WTC11 (cell line): ENCODE measurements around the gene ASB13. TPM values are rescaled to one million over a fixed set of nuclear protein-coding genes. Genes with fewer than 3 reads are reported as not detected.

Experiments used
- ATAC-seq: fragments of 200-7000 bp; cut with Tn5 transposase; 2 replicates; pipeline ENCODE4 v1.10.0; 2021; ENCODE audit warnings: mild to moderate bottlenecking, moderate library complexity
- CTCF ChIA-PET: fragments of 300-600 bp; sonication (Branson Sonifier 250); formaldehyde crosslinking; loops from one replicate; lab custom pipeline; 2021; ENCODE audit warnings: antibody characterized with exemption; lab: Charles Lee
- POLR2A ChIA-PET: fragments of 350-600 bp; sonication (Branson Sonifier 250); formaldehyde crosslinking; loops from one replicate; lab custom pipeline; 2021; ENCODE audit warnings: antibody characterized with exemption; lab: Charles Lee
- DNase-seq: peaks from one replicate; pipeline ENCODE4 v3.0.0; 2021; ENCODE audit warnings: low spot score
- H3K27ac Mint-ChIP-seq: 2 replicates; pipeline ENCODE4 v1.8.0; 2021; ENCODE audit warnings: mixed read lengths
- H3K27me3 Mint-ChIP-seq: 2 replicates; pipeline ENCODE4 v1.8.0; 2021; ENCODE audit warnings: low read depth, mild to moderate bottlenecking, moderate library complexity, mixed read lengths
- H3K36me3 Mint-ChIP-seq: 2 replicates; pipeline ENCODE4 v1.8.0; 2021; ENCODE audit warnings: mixed read lengths
- H3K4me1 Mint-ChIP-seq: 2 replicates; pipeline ENCODE4 v1.8.0; 2022; ENCODE audit warnings: mixed read lengths
- H3K4me3 Mint-ChIP-seq: 2 replicates; pipeline ENCODE4 v1.8.0; 2021; ENCODE audit warnings: mild to moderate bottlenecking, moderate library complexity, mixed read lengths
- H3K9me3 Mint-ChIP-seq: 2 replicates; pipeline ENCODE4 v1.8.0; 2021; ENCODE audit warnings: mixed read lengths
- CBFB ChIP-seq: sonication (generic); formaldehyde crosslinking; IDR thresholded peaks from 2 replicates; pipeline ENCODE4 v1.8.1; 2022; ENCODE audit warnings: mild to moderate bottlenecking, low read depth, missing genetic modification reagents
- CTCF ChIP-seq: fragments of 200-600 bp; IDR thresholded peaks from 2 replicates; pipeline ENCODE4 v1.8.0; 2022; ENCODE audit warnings: antibody characterized with exemption
- E2F4 ChIP-seq: sonication (generic); formaldehyde crosslinking; IDR thresholded peaks from 2 replicates; pipeline ENCODE4 v1.8.1; 2022; ENCODE audit warnings: low read depth, mild to moderate bottlenecking, moderate library complexity, missing genetic modification reagents, borderline replicate concordance
- ELF4 ChIP-seq: sonication (generic); formaldehyde crosslinking; IDR thresholded peaks from 2 replicates; pipeline ENCODE4 v1.8.1; 2022; ENCODE audit warnings: low read depth, mild to moderate bottlenecking, moderate library complexity, missing genetic modification reagents
- ERG ChIP-seq: fragments of 250-450 bp; sonication (Bioruptor Pico); IDR thresholded peaks from 2 replicates; pipeline ENCODE4 v1.8.0; 2021; ENCODE audit warnings: mild to moderate bottlenecking
- HMGA2 ChIP-seq: fragments of 250-450 bp; sonication (Bioruptor Pico); IDR thresholded peaks from 2 replicates; pipeline ENCODE4 v1.4.0; 2021; ENCODE audit warnings: mild to moderate bottlenecking, moderate library complexity
- JAZF1 ChIP-seq: fragments of 250-450 bp; sonication (Bioruptor Pico); IDR thresholded peaks from 2 replicates; pipeline ENCODE4 v1.9.0; 2021; ENCODE audit warnings: moderate library complexity, mild to moderate bottlenecking, inconsistent platforms
- KAT7 ChIP-seq: sonication (generic); formaldehyde crosslinking; IDR thresholded peaks from 2 replicates; pipeline ENCODE4 v1.8.1; 2023; ENCODE audit warnings: missing genetic modification reagents, mild to moderate bottlenecking, borderline replicate concordance
- MXD4 ChIP-seq: fragments of 250-450 bp; sonication (Bioruptor Pico); IDR thresholded peaks from 2 replicates; pipeline ENCODE4 v1.8.0; 2021; ENCODE audit warnings: mild to moderate bottlenecking, moderate library complexity, borderline replicate concordance
- NR2C2 ChIP-seq: sonication (generic); formaldehyde crosslinking; IDR thresholded peaks from 2 replicates; pipeline ENCODE4 v1.8.0; 2022; ENCODE audit warnings: mild to moderate bottlenecking, missing genetic modification reagents
- PRDM15 ChIP-seq: sonication (generic); formaldehyde crosslinking; IDR thresholded peaks from 2 replicates; pipeline ENCODE4 v1.8.0; 2022; ENCODE audit warnings: missing genetic modification reagents
- SMAD3 ChIP-seq: sonication (generic); formaldehyde crosslinking; IDR thresholded peaks from 2 replicates; pipeline ENCODE4 v1.8.0; 2022; ENCODE audit warnings: missing genetic modification reagents, mild to moderate bottlenecking, borderline replicate concordance
- SP1 ChIP-seq: sonication (generic); formaldehyde crosslinking; conservative IDR thresholded peaks from 2 replicates; pipeline ENCODE4 v1.8.1; 2022; ENCODE audit warnings: missing genetic modification reagents
- TEAD1 ChIP-seq: sonication (generic); formaldehyde crosslinking; IDR thresholded peaks from 2 replicates; pipeline ENCODE4 v1.8.0; 2022; ENCODE audit warnings: mild to moderate bottlenecking, missing genetic modification reagents
- ZNF219 ChIP-seq: sonication (generic); formaldehyde crosslinking; IDR thresholded peaks from 2 replicates; pipeline ENCODE4 v1.8.0; 2023; ENCODE audit warnings: missing genetic modification reagents, mild to moderate bottlenecking, borderline replicate concordance
- ZNF263 ChIP-seq: sonication (generic); formaldehyde crosslinking; IDR thresholded peaks from 2 replicates; pipeline ENCODE4 v1.8.1; 2022; ENCODE audit warnings: low read depth, mild to moderate bottlenecking, moderate library complexity, missing genetic modification reagents
- ZNF512 ChIP-seq: sonication (generic); formaldehyde crosslinking; IDR thresholded peaks from 2 replicates; pipeline ENCODE4 v1.8.1; 2022; ENCODE audit warnings: missing genetic modification reagents, borderline replicate concordance
- total RNA-seq: library from RNA; stranded (reverse); gene quantifications from 3 replicates; pipeline ENCODE4 v1.2.3, GENCODE V29; 2021
- TF ChIP-seq, protein P1 (sequence below): fragments of 250-450 bp; sonication (Bioruptor Pico); conservative IDR thresholded peaks from 2 replicates; pipeline ENCODE4 v1.9.0; 2021; ENCODE audit warnings: mild to moderate bottlenecking
- TF ChIP-seq, protein P2 (sequence below): sonication (generic); formaldehyde crosslinking; conservative IDR thresholded peaks from 2 replicates; pipeline ENCODE4 v1.8.1; 2022; ENCODE audit warnings: mild to moderate bottlenecking, missing genetic modification reagents
- TF ChIP-seq, protein P3 (sequence below): sonication (generic); formaldehyde crosslinking; IDR thresholded peaks from 2 replicates; pipeline ENCODE4 v1.8.0; 2023; ENCODE audit warnings: mild to moderate bottlenecking, missing genetic modification reagents

ASB13 gene
- total RNA-seq, 1 experiment from 2014 or later = 23.4 TPM

DNA sequence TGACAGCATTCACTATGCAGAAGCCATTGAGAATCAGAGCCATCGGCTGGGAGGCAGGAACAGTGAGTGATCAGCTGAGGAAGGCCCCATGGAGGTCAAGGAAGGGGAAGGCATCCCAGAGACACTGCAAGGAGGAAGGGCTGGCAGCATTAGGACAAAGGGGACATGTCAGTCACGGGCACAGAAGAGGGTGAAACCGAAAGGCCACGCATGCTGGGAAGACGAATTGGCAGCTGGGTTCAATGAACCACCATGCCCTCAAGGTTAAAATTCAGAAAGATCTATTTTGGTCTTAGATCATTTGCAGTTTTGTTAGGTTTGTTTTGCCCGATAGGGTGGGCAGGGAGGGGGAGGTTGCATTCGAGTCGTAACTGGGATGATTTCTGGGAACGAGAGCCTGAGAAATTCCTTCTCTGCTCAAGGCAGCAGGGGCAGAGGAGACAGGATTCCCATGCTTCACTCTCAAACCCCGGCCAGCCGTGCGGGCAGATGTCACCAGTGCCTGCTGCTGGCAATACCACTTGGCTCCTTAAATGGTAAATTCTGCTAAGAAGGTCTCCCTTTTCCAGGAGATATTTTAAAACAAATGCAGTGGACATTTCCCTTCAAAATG is 57.7 kb downstream of the ASB13 start:
- Mint-ChIP-seq H3K9me3 (peaks cover under 1% of the 10 kb centered on the region; the same call in 1 of the 2 replicates), H3K27ac (no peak overlapping the region; the same call in 1 of the 2 replicates), H3K36me3 (no peaks in the 10 kb centered on the region), H3K27me3 (no peaks in the 10 kb centered on the region; the same call in 1 of the 2 replicates), H3K4me1 (no peaks in the 10 kb centered on the region; the same call in 1 of the 2 replicates), H3K4me3 (no peak overlapping the region)
- POLR2A ChIA-PET = no interaction called here
- CTCF ChIA-PET = no interaction called here
- no peak for DNase-seq
- TF ChIP-seq, protein P1, sequence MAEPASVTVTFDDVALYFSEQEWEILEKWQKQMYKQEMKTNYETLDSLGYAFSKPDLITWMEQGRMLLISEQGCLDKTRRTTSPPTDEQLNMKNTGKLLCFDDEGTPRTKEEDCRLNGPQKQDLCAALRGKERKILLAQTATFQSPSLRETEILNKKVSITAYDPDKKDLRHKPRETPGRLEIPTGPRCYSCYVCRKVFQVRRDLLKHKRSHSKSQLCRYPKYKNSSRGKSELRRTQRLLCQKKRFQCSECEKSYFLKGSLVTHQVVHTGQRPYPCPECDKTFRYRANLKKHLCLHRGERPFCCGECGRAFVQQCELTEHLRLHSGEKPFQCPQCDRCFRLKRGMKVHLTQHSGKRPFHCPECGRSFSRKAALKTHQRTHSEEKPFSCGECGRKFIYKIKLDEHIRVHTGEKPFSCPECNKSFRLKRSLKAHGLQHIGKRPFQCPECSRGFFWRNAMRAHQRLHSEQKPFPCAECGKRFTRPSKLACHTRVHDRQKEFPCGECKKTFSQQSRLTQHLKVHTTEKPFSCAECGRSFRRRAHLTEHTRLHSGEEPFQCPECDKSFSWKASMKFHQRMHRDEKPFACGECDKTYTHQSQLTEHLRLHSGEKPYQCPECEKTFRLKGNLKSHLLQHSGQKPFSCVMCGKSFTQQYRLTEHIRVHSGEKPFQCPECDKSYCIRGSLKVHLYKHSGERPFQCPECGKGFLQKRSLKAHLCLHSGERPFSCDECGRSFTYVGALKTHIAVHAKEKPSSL = no peak
- TF ChIP-seq MXD4 (CRISPR knock-in tag) = no peak
- no peak for TF ChIP-seq ERG (CRISPR knock-in tag)
- no peak for TF ChIP-seq E2F4 (CRISPR knock-in tag)
- no peak for TF ChIP-seq ELF4 (CRISPR knock-in tag)
- no peak for TF ChIP-seq HMGA2 (CRISPR knock-in tag)
- TF ChIP-seq TEAD1 = no peak
- TF ChIP-seq CBFB (CRISPR knock-in tag) = no peak
- no peak for TF ChIP-seq JAZF1 (CRISPR knock-in tag)
- no peak for TF ChIP-seq PRDM15 (CRISPR knock-in tag)
- TF ChIP-seq ZNF263 (CRISPR knock-in tag) = no peak
- no peak for TF ChIP-seq ZNF219 (CRISPR knock-in tag)
- no peak for TF ChIP-seq SP1 (CRISPR knock-in tag)
- TF ChIP-seq, protein P2, sequence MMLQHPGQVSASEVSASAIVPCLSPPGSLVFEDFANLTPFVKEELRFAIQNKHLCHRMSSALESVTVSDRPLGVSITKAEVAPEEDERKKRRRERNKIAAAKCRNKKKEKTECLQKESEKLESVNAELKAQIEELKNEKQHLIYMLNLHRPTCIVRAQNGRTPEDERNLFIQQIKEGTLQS (CRISPR knock-in tag) = no peak
- ATAC-seq = no peak

- POLR2A ChIA-PET = no interaction called here
- CTCF ChIA-PET = no interaction called here
- H3K4me1 Mint-ChIP-seq = no peaks in the 10 kb centered on the region; the same call in 1 of the 2 replicates
- no peak overlapping the region for H3K4me3 Mint-ChIP-seq
- no peak overlapping the region for H3K27ac Mint-ChIP-seq
- no peak for ATAC-seq
- H3K27me3 Mint-ChIP-seq = no peaks in the 10 kb centered on the region; the same call in 1 of the 2 replicates
- peaks cover 10% of the 10 kb centered on the region for H3K9me3 Mint-ChIP-seq
- no peaks in the 10 kb centered on the region for H3K36me3 Mint-ChIP-seq
- DNase-seq = no peak
- no peak for TF ChIP-seq ZNF512 (CRISPR knock-in tag)
- no peak for TF ChIP-seq KAT7 (CRISPR knock-in tag)
- no peak for TF ChIP-seq TEAD1
- TF ChIP-seq NR2C2 (CRISPR knock-in tag) = no peak
- no peak for TF ChIP-seq CTCF
- TF ChIP-seq, protein P3, sequence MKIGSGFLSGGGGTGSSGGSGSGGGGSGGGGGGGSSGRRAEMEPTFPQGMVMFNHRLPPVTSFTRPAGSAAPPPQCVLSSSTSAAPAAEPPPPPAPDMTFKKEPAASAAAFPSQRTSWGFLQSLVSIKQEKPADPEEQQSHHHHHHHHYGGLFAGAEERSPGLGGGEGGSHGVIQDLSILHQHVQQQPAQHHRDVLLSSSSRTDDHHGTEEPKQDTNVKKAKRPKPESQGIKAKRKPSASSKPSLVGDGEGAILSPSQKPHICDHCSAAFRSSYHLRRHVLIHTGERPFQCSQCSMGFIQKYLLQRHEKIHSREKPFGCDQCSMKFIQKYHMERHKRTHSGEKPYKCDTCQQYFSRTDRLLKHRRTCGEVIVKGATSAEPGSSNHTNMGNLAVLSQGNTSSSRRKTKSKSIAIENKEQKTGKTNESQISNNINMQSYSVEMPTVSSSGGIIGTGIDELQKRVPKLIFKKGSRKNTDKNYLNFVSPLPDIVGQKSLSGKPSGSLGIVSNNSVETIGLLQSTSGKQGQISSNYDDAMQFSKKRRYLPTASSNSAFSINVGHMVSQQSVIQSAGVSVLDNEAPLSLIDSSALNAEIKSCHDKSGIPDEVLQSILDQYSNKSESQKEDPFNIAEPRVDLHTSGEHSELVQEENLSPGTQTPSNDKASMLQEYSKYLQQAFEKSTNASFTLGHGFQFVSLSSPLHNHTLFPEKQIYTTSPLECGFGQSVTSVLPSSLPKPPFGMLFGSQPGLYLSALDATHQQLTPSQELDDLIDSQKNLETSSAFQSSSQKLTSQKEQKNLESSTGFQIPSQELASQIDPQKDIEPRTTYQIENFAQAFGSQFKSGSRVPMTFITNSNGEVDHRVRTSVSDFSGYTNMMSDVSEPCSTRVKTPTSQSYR = no peak
- TF ChIP-seq SMAD3 (CRISPR knock-in tag) = no peak
These were observed 58.8 kb downstream of the ASB13 start for GRCh38 chr10:5607594-5607993.
